Thyroid gland (tissue), 4 donors: ENCODE results near the gene SIPA1L3.

ENCODE experiments used
- CTCF ChIP-seq, 6 experiments: fragments of 200-600 bp in 3 of 6; fragments of 450-650 bp in 3 of 6; sonication (generic) in 3 of 6; IDR thresholded peaks; one replicate each; pipeline ENCODE4 v1.5.1; 2016 to 2019; ENCODE audit warnings: antibody characterized with exemption in 6 of 6, mild to moderate bottlenecking in 2 of 6, inconsistent platforms in 1 of 6, moderate library complexity in 1 of 6
- POLR2A ChIP-seq, 2 donors: fragments of 450-650 bp; IDR thresholded peaks; one replicate each; pipeline ENCODE4 v1.6.1; 2017; ENCODE audit warnings: antibody characterized with exemption in 2 of 2, mild to moderate bottlenecking in 2 of 2, moderate library complexity in 1 of 2

- TF ChIP-seq CTCF (IDR thresholded peaks at IDR 0.05) (no peak), POLR2A (IDR thresholded peaks at IDR 0.05) (no peak)
Observed at GRCh38 chr19:38219221-38219620, 312.2 kb downstream of the SIPA1L3 start.
